ENCODE data around the gene IL9. TPM values are rescaled to one million over a fixed set of nuclear protein-coding genes. Genes with fewer than 3 reads are reported as not detected.

IL9 gene
- total RNA-seq, 8 experiments from 2014 or later: not detected

GRCh38 chr5:135915466-135916001 lies 19.9 kb upstream of the IL9 start:
- no peak overlapping the region for H3K27ac ChIP-seq
- H3K4me3 ChIP-seq: no peak overlapping the region
- 61 to 100% (median 94%) methylated on average over 1 to 5 of the region's 5 CpGs for WGBS, 10 experiments
- ATAC-seq (replicated peaks in 6 of 8): no peak
- no peaks in the 10 kb centered on the region for H3K4me1 ChIP-seq (replicated peaks in 1 of 2)
- in situ Hi-C loops (cut with MboI; ENCODE audit: low pct_unique_long_range_greater_than_20kb in 2 of 9, low sequenced_read_pairs in 9 of 9, unreplicated experiment in 9 of 9): no loop called here

DNA sequence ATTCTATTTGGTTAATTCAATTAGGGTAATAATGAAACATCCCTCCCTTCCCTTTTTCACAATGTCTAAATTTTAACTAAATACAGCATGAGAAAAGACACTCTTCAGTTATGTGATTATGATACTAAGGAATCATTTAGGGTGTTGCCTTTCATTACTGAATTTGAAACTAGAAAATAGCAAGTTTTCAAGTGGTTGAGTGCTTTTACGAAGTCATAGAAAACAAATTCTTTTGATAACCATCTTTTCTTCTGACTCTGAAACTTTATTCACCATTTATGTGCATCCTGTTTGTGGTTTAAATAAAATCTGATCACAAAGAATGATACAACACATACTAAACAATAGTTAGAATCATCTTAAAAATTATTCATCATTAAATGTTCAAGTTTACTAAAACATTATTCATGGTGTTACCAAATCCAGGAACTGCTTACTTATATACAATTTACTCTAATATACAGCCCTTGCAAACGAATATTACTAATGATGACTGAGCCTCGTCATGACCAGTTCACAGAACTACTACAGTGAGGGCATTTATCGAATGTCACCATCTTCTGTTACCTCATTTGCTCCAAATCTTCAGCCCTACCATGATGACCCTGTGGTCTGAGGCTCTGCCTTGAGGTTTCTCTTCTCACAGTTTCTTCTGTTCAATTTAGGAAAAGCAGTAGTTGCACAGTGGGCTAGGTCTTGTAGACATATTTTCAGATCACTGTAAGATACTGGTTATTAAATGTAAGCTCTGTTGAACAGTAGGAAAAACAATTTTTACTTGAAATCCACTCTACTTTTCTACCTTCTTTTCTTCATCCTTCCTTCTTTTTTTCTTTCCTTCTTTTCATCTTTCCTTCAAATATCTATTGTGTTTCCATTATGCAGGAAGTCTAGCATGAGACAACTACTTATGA lies 18.3 kb upstream of the IL9 start:
- WGBS, 10 experiments: 0 to 58% (median 35%) methylated on average over 1 to 4 of the region's 4 CpGs
- Histone ChIP-seq H3K4me1 (replicated peaks in 1 of 2) (no peaks in the 10 kb centered on the region), H3K27ac (no peak overlapping the region), H3K4me3 (no peak overlapping the region)
- ATAC-seq (replicated peaks in 6 of 8): peak in 1 of 8 experiments; percentile 18
- in situ Hi-C loops (cut with MboI; ENCODE audit: low pct_unique_long_range_greater_than_20kb in 2 of 9, low sequenced_read_pairs in 9 of 9, unreplicated experiment in 9 of 9): no loop called here

- Histone ChIP-seq H3K4me3 (no peak overlapping the region), H3K27ac (no peak overlapping the region), H3K4me1 (replicated peaks in 1 of 2) (no peaks in the 10 kb centered on the region)
- in situ Hi-C loops (cut with MboI; ENCODE audit: low pct_unique_long_range_greater_than_20kb in 2 of 9, low sequenced_read_pairs in 9 of 9, unreplicated experiment in 9 of 9): no loop called here
- peak in 1 of 8 experiments; percentile 54 for ATAC-seq (replicated peaks in 6 of 8)
- 13 to 80% (median 42%) methylated on average over 1 of the region's 1 CpG; no CpG with 5 or more reads in 6 of the 10 experiments for WGBS, 10 experiments
Measured at GRCh38 chr5:135905144-135905543, 9.5 kb upstream of the IL9 start.

GRCh38 chr5:135901633-135902032 lies 6.0 kb upstream of the IL9 start:
- in situ Hi-C loops (cut with MboI; ENCODE audit: low pct_unique_long_range_greater_than_20kb in 2 of 9, low sequenced_read_pairs in 9 of 9, unreplicated experiment in 9 of 9): no loop called here
- WGBS, 10 experiments: 0 to 83% (median 38%) methylated on average over 1 to 3 of the region's 3 CpGs; no CpG with 5 or more reads in 4 of the 10 experiments
- Histone ChIP-seq H3K27ac (no peak overlapping the region), H3K4me3 (no peak overlapping the region), H3K4me1 (replicated peaks in 1 of 2) (no peaks in the 10 kb centered on the region)
- no peak for ATAC-seq (replicated peaks in 6 of 8)

- no peak overlapping the region for H3K4me3 ChIP-seq
- no peaks in the 10 kb centered on the region for H3K4me1 ChIP-seq (replicated peaks in 1 of 2)
- WGBS, 10 experiments: 33 to 90% (median 63%) methylated on average over 1 to 3 of the region's 3 CpGs; no CpG with 5 or more reads in 1 of the 10 experiments
- in situ Hi-C loops (cut with MboI; ENCODE audit: low pct_unique_long_range_greater_than_20kb in 2 of 9, low sequenced_read_pairs in 9 of 9, unreplicated experiment in 9 of 9): no loop called here
- no peak overlapping the region for H3K27ac ChIP-seq
- no peak for ATAC-seq (replicated peaks in 6 of 8)
Measured at GRCh38 chr5:135900276-135900675, 4.6 kb upstream of the IL9 start.

DNA sequence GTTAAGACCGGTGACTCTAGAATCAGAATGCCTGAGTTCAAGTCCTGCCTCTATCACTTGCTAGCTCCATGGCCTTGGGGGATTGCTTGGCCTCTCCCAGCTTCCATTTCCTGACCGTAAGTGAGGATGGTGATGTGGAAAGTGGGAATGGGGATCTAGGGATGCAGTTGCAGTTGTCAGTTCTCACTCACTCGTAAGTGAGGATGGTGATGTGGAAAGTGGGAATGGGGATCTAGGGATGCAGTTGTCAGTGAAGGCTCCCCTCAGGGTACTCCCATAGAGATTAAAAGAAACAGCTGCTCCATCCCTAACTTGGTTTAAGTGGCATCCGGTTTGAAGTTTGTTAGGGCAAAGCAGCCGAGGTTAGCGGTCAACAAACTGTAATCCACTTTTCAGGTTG lies 3.0 kb upstream of the IL9 start:
- H3K4me3 ChIP-seq: no peak overlapping the region
- in situ Hi-C loops (cut with MboI; ENCODE audit: low pct_unique_long_range_greater_than_20kb in 2 of 9, low sequenced_read_pairs in 9 of 9, unreplicated experiment in 9 of 9): loop anchor here in 4 of 9 experiments (25.0 kb wide), 2 partner anchors 164 to 314 kb away; no protein-coding TSS in a partner anchor
- 57 to 89% (median 81%) methylated on average over 1 to 6 of the region's 6 CpGs; no CpG with 5 or more reads in 1 of the 10 experiments for WGBS, 10 experiments
- H3K4me1 ChIP-seq (replicated peaks in 1 of 2): no peaks in the 10 kb centered on the region
- no peak for ATAC-seq (replicated peaks in 6 of 8)
- no peak overlapping the region for H3K27ac ChIP-seq

- in situ Hi-C loops (cut with MboI; ENCODE audit: low pct_unique_long_range_greater_than_20kb in 2 of 9, low sequenced_read_pairs in 9 of 9, unreplicated experiment in 9 of 9): loop anchor here in 4 of 9 experiments (25.0 kb wide), 2 partner anchors 168 to 318 kb away; no protein-coding TSS in a partner anchor
- WGBS, 10 experiments: 33 to 100% (median 57%) methylated on average over 1 to 2 of the region's 2 CpGs; no CpG with 5 or more reads in 5 of the 10 experiments
- ATAC-seq (replicated peaks in 6 of 8): no peak
- Histone ChIP-seq H3K27ac (no peak overlapping the region), H3K4me3 (no peak overlapping the region), H3K4me1 (replicated peaks in 1 of 2) (no peaks in the 10 kb centered on the region)
Measured at GRCh38 chr5:135894789-135895188, 852 bp downstream of the IL9 start.

GRCh38 chr5:135894276-135894675 lies 1.4 kb downstream of the IL9 start:
- in situ Hi-C loops (cut with MboI; ENCODE audit: low pct_unique_long_range_greater_than_20kb in 2 of 9, low sequenced_read_pairs in 9 of 9, unreplicated experiment in 9 of 9): loop anchor here in 4 of 9 experiments (25.0 kb wide), 2 partner anchors 168 to 318 kb away; no protein-coding TSS in a partner anchor
- no peak overlapping the region for H3K4me3 ChIP-seq
- H3K27ac ChIP-seq: no peak overlapping the region
- ATAC-seq (replicated peaks in 6 of 8): no peak
- H3K4me1 ChIP-seq (replicated peaks in 1 of 2): no peaks in the 10 kb centered on the region
- WGBS, 10 experiments: 0 to 90% (median 50%) methylated on average over 1 to 6 of the region's 8 CpGs; no CpG with 5 or more reads in 3 of the 10 experiments

DNA sequence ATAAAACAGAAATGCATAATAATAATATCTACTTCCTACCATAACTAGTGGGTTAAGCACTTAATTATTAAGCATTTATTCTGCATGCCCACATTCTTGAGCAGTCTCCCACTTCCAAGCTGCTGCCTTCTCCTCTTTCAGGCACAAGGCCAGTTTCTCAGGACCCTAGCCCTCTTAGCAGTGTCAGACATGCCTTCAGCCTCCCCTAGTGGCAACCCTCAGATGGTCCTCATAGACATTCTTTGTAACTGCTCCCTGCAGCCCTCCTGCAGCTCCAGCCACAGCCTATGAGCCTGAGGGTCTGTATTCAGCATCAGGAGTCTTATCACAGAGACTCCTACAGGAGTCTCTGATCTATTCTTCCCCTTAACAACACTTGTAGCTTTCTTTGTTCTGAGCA lies 3.9 kb downstream of the IL9 start:
- no peak overlapping the region for H3K4me3 ChIP-seq
- no peak overlapping the region for H3K27ac ChIP-seq
- in situ Hi-C loops (cut with MboI; ENCODE audit: low pct_unique_long_range_greater_than_20kb in 2 of 9, low sequenced_read_pairs in 9 of 9, unreplicated experiment in 9 of 9): loop anchor here in 4 of 9 experiments (25.0 kb wide), 2 partner anchors 171 to 321 kb away; no protein-coding TSS in a partner anchor
- ATAC-seq (replicated peaks in 6 of 8): peak in 4 of 8 experiments; percentile 11 to 81 (median 50)
- H3K4me1 ChIP-seq (replicated peaks in 1 of 2): no peaks in the 10 kb centered on the region

DNA sequence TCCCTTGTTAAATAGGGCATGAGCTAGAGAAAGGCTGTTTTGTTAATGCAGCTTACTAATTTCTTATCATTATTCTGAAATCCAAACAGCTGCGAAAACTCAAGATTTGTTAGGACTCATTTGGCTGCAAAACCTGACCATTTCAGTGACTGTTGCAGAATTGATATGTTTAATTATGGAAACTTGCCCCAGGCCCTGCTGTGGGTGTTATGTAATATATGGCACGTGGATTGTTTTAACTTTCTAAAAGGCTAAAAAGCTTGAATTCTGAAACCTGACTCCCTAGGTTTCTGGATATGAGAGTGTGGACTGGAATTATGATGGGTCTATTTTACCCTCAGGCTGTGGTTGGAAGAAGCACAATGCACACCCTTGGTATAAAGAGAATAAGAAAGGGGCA lies 4.4 kb downstream of the IL9 start:
- in situ Hi-C loops (cut with MboI; ENCODE audit: low pct_unique_long_range_greater_than_20kb in 2 of 9, low sequenced_read_pairs in 9 of 9, unreplicated experiment in 9 of 9): loop anchor here in 4 of 9 experiments (25.0 kb wide), 2 partner anchors 171 to 321 kb away; no protein-coding TSS in a partner anchor
- Histone ChIP-seq H3K4me3 (no peak overlapping the region), H3K4me1 (replicated peaks in 1 of 2) (no peaks in the 10 kb centered on the region), H3K27ac (no peak overlapping the region)
- WGBS, 10 experiments: 0 to 88% (median 54%) methylated on average over 1 to 2 of the region's 2 CpGs; no CpG with 5 or more reads in 3 of the 10 experiments
- peak in 3 of 8 experiments; percentile 40 to 64 (median 61) for ATAC-seq (replicated peaks in 6 of 8)

DNA sequence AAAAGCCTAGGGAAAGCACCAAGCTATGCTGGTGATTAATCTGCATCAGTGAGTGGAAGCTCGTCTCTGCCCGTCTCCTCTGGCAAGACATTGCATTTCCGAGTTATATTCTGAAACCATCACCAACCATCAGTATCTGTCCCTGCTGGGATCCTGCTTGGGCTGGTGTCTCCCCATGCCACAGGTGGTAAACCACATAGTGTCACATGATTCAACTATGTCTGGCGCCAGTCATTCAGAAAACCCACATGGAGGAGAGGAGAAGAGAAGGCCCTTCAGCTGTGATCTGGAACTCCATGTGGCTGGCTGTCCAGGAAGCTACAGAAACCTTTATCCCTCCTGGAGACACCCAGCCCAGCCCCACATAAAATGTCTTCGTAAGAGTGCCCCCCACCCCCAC lies 4.8 kb downstream of the IL9 start:
- no peak overlapping the region for H3K27ac ChIP-seq
- in situ Hi-C loops (cut with MboI; ENCODE audit: low pct_unique_long_range_greater_than_20kb in 2 of 9, low sequenced_read_pairs in 9 of 9, unreplicated experiment in 9 of 9): loop anchor here in 4 of 9 experiments (25.0 kb wide), 2 partner anchors 171 to 321 kb away; no protein-coding TSS in a partner anchor
- WGBS, 10 experiments: 17 to 100% (median 96%) methylated on average over 1 to 2 of the region's 5 CpGs; no CpG with 5 or more reads in 4 of the 10 experiments
- peak in 1 of 8 experiments; percentile 3 for ATAC-seq (replicated peaks in 6 of 8)
- H3K4me3 ChIP-seq: no peak overlapping the region
- no peaks in the 10 kb centered on the region for H3K4me1 ChIP-seq (replicated peaks in 1 of 2)

- no peaks in the 10 kb centered on the region for H3K4me1 ChIP-seq (replicated peaks in 1 of 2)
- no peak overlapping the region for H3K4me3 ChIP-seq
- ATAC-seq (replicated peaks in 6 of 8): no peak
- WGBS, 10 experiments: 67 to 80% (median 69%) methylated on average over 1 to 2 of the region's 2 CpGs; no CpG with 5 or more reads in 5 of the 10 experiments
- no peak overlapping the region for H3K27ac ChIP-seq
- in situ Hi-C loops (cut with MboI; ENCODE audit: low pct_unique_long_range_greater_than_20kb in 2 of 9, low sequenced_read_pairs in 9 of 9, unreplicated experiment in 9 of 9): loop anchor here in 4 of 9 experiments (25.0 kb wide), 2 partner anchors 172 to 322 kb away; no protein-coding TSS in a partner anchor
Measured at GRCh38 chr5:135890296-135890695, 5.3 kb downstream of the IL9 start.
